Dermis blood vessel endothelial cell (primary cell): Measurements from ENCODE around the gene PSMD7. TPM values are rescaled to one million over a fixed set of nuclear protein-coding genes. Genes with fewer than 3 reads are reported as not detected.

Experiments used
- total RNA-seq: library from RNA; depleted of rRNA; stranded (reverse); fragments of >200 nt; gene quantifications from 2 replicates; pipeline ENCODE4 v1.2.3, GENCODE V29; 2014

The PSMD7 gene
- total RNA-seq, 1 donor from 2014 or later, result 75.4 TPM

Other genes starting within 250 kb of the PSMD7 start
- not detected in 2 replicates for gene NPIPB15, start 79.5 kb downstream of the PSMD7 start, total RNA-seq
- gene CLEC18B, start 124.7 kb downstream of the PSMD7 start, total RNA-seq, result not detected in 2 replicates